Measurements from ENCODE around the gene PJA2. TPM values are rescaled to one million over a fixed set of nuclear protein-coding genes. Genes with fewer than 3 reads are reported as not detected.
A peak's percentile ranks its signal among the peaks of the same experiment; 100 is the strongest.

PJA2 gene
- total and polyA plus RNA-seq, 2 donors (not counting 1 experiment from before 2014, with no cell fraction given): 82.7 to 107 TPM

GRCh38 chr5:109354761-109355160 lies 55.0 kb downstream of the PJA2 start:
- Histone ChIP-seq H3K79me2 (ENCODE audit: control insufficient read depth, insufficient read depth, low read length) (no peaks in the 10 kb centered on the region), H4K20me1 (ENCODE audit: control insufficient read depth, extremely low read depth, insufficient read depth, low read length) (no peaks in the 10 kb centered on the region), H3K36me3 (ENCODE audit: control insufficient read depth, insufficient read depth, low read length) (no peaks in the 10 kb centered on the region), H3K9ac (ENCODE audit: insufficient read depth, low read length) (no peak overlapping the region), H3K4me3 (replicated peaks in 1 of 4; ENCODE audit: control extremely low read depth in 1 of 4, insufficient read depth in 1 of 4, low read depth in 3 of 4, low read length in 4 of 4) (no peak overlapping the region), H3K4me2 (ENCODE audit: extremely low read depth, insufficient read depth, low read length) (no peak overlapping the region), H3K27ac (ENCODE audit: insufficient read depth, low read length) (no peak overlapping the region), H2AFZ (ENCODE audit: low read length) (no peak overlapping the region), H3K9me3 (ENCODE audit: control insufficient read depth, insufficient read depth, low read depth, low read length) (no peaks in the 10 kb centered on the region), H3K27me3 (ENCODE audit: control insufficient read depth, insufficient read depth, low read length) (no peaks in the 10 kb centered on the region), H3K4me1 (ENCODE audit: control insufficient read depth, extremely low read depth, insufficient read depth, low read length) (no peaks in the 10 kb centered on the region)
- DNase-seq (ENCODE audit: low read depth in 2 of 2): no peak
- TF ChIP-seq EZH2 (IDR thresholded peaks at IDR 0.05; ENCODE audit: low read length, missing control alignments): no peak
- TF ChIP-seq, protein P1, sequence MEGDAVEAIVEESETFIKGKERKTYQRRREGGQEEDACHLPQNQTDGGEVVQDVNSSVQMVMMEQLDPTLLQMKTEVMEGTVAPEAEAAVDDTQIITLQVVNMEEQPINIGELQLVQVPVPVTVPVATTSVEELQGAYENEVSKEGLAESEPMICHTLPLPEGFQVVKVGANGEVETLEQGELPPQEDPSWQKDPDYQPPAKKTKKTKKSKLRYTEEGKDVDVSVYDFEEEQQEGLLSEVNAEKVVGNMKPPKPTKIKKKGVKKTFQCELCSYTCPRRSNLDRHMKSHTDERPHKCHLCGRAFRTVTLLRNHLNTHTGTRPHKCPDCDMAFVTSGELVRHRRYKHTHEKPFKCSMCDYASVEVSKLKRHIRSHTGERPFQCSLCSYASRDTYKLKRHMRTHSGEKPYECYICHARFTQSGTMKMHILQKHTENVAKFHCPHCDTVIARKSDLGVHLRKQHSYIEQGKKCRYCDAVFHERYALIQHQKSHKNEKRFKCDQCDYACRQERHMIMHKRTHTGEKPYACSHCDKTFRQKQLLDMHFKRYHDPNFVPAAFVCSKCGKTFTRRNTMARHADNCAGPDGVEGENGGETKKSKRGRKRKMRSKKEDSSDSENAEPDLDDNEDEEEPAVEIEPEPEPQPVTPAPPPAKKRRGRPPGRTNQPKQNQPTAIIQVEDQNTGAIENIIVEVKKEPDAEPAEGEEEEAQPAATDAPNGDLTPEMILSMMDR (conservative IDR thresholded peaks at IDR 0.05 in 1 of 2, IDR thresholded peaks at IDR 0.05 in 1 of 2; ENCODE audit: low read depth in 1 of 2, low read length in 2 of 2): no peak

DNA sequence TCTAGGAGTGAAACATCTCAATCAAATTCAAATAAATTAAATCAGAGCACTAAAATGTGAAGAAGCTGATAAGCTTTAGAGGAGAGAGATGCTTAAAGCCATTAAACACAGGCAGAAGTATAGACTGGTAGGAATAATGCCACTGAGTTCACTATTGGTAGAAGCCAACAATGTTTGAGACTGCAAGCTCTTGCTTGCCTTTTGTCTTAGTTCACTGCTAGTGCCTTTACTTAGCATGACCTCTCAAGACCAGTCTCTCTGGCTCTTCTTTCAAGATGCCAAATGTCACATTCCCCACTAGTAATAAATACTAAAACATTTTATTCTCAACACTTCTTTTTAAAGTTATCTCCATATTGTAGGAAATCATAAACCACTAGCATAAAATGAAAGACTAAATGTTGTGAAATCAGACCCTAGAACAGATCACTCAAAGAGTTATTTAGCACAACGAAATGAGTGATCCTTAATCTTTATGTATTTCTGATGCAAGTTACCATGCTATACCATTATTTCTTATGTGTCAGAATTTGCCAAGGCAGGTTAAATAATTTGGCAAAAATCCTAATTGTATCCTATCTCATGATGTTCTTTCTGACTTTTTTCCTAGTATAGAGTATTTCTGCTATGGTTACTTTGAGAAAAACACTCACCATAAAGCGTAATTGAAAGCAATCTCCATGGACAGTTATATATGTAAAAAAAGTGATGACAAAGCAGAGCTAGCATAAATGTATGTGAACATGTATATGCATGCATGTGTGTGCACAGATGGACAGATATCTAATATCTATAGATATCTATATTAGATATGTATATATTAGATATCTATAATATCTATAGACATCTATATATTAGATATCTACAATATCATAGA lies 57.5 kb downstream of the PJA2 start:
- no peak overlapping the region for H3K27ac ChIP-seq (ENCODE audit: insufficient read depth, low read length)
- H3K4me1 ChIP-seq (ENCODE audit: control insufficient read depth, extremely low read depth, insufficient read depth, low read length): no peaks in the 10 kb centered on the region
- H3K4me3 ChIP-seq (replicated peaks in 1 of 4; ENCODE audit: control extremely low read depth in 1 of 4, insufficient read depth in 1 of 4, low read depth in 3 of 4, low read length in 4 of 4): no peak overlapping the region
- no peaks in the 10 kb centered on the region for H3K27me3 ChIP-seq (ENCODE audit: control insufficient read depth, insufficient read depth, low read length)
- no peaks in the 10 kb centered on the region for H3K9me3 ChIP-seq (ENCODE audit: control insufficient read depth, insufficient read depth, low read depth, low read length)
- no peak overlapping the region for H3K4me2 ChIP-seq (ENCODE audit: extremely low read depth, insufficient read depth, low read length)
- no peaks in the 10 kb centered on the region for H3K79me2 ChIP-seq (ENCODE audit: control insufficient read depth, insufficient read depth, low read length)
- no peak for DNase-seq (ENCODE audit: low read depth in 2 of 2)
- peaks cover 2% of the 10 kb centered on the region for H4K20me1 ChIP-seq (ENCODE audit: control insufficient read depth, extremely low read depth, insufficient read depth, low read length)
- no peak overlapping the region for H2AFZ ChIP-seq (ENCODE audit: low read length)
- peaks cover 3% of the 10 kb centered on the region for H3K36me3 ChIP-seq (ENCODE audit: control insufficient read depth, insufficient read depth, low read length)
- no peak overlapping the region for H3K9ac ChIP-seq (ENCODE audit: insufficient read depth, low read length)
- TF ChIP-seq EZH2 (IDR thresholded peaks at IDR 0.05; ENCODE audit: low read length, missing control alignments): no peak
- TF ChIP-seq, protein P1 (conservative IDR thresholded peaks at IDR 0.05 in 1 of 2, IDR thresholded peaks at IDR 0.05 in 1 of 2; ENCODE audit: low read depth in 1 of 2, low read length in 2 of 2): no peak

- no peak overlapping the region for H3K4me3 ChIP-seq (replicated peaks in 1 of 4; ENCODE audit: control extremely low read depth in 1 of 4, insufficient read depth in 1 of 4, low read depth in 3 of 4, low read length in 4 of 4)
- no peak overlapping the region for H2AFZ ChIP-seq (ENCODE audit: low read length)
- H3K4me2 ChIP-seq (ENCODE audit: extremely low read depth, insufficient read depth, low read length): no peak overlapping the region
- H3K27me3 ChIP-seq (ENCODE audit: control insufficient read depth, insufficient read depth, low read length): no peaks in the 10 kb centered on the region
- H3K9ac ChIP-seq (ENCODE audit: insufficient read depth, low read length): no peak overlapping the region
- H3K27ac ChIP-seq (ENCODE audit: insufficient read depth, low read length): no peak overlapping the region
- H4K20me1 ChIP-seq (ENCODE audit: control insufficient read depth, extremely low read depth, insufficient read depth, low read length): peaks cover 2% of the 10 kb centered on the region
- H3K36me3 ChIP-seq (ENCODE audit: control insufficient read depth, insufficient read depth, low read length): peaks cover 4% of the 10 kb centered on the region
- H3K79me2 ChIP-seq (ENCODE audit: control insufficient read depth, insufficient read depth, low read length): no peaks in the 10 kb centered on the region
- H3K4me1 ChIP-seq (ENCODE audit: control insufficient read depth, extremely low read depth, insufficient read depth, low read length): no peaks in the 10 kb centered on the region
- no peaks in the 10 kb centered on the region for H3K9me3 ChIP-seq (ENCODE audit: control insufficient read depth, insufficient read depth, low read depth, low read length)
- peak; percentile 21 to 54 for DNase-seq (ENCODE audit: low read depth in 2 of 2)
- no peak for TF ChIP-seq EZH2 (IDR thresholded peaks at IDR 0.05; ENCODE audit: low read length, missing control alignments)
- TF ChIP-seq, protein P1 (conservative IDR thresholded peaks at IDR 0.05 in 1 of 2, IDR thresholded peaks at IDR 0.05 in 1 of 2; ENCODE audit: low read depth in 1 of 2, low read length in 2 of 2): no peak
Observed at GRCh38 chr5:109350537-109351270, 59.1 kb downstream of the PJA2 start.

Data from fibroblast of lung (primary cell).